AG10803 (cell line): Measurements from ENCODE around the gene TOP3B.

ENCODE experiments used
- DNase-seq: peaks from one replicate; pipeline ENCODE4 v3.0.0; 2010; ENCODE audit warnings: low read depth
- H3K4me3 ChIP-seq: 2 replicates; pipeline ENCODE4 v1.5.1; 2011; ENCODE audit warnings: mild to moderate bottlenecking, low read length, control low read depth
- TF ChIP-seq, protein P1 (sequence below): conservative IDR thresholded peaks from 2 replicates; pipeline ENCODE4 v1.5.1; 2011; ENCODE audit warnings: mild to moderate bottlenecking, low read length, control low read depth, inconsistent platforms

TOP3B gene

DNA sequence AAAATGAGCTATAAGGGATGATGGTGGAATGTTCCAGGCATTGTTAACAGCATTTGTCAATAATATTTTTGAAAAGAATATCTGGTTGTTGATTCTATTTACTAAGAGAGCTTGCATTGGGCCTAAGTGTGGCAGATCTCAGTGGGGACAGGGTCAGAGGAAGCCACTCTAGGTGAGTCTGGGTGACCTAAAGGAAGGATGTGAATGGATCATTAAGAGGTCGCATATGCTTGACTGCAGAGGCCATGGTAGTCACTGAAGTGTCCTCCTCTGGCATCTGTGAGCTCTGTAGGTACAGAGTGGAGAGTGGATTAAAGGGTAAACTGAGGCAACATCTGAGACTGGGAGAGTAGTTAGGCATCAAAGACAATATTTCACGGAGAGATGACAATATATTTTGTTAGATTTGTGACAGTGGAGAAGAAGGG is 37.9 kb upstream of the TOP3B start:
- H3K4me3 ChIP-seq, result no peak overlapping the region
- no peak for DNase-seq
- TF ChIP-seq, protein P1, sequence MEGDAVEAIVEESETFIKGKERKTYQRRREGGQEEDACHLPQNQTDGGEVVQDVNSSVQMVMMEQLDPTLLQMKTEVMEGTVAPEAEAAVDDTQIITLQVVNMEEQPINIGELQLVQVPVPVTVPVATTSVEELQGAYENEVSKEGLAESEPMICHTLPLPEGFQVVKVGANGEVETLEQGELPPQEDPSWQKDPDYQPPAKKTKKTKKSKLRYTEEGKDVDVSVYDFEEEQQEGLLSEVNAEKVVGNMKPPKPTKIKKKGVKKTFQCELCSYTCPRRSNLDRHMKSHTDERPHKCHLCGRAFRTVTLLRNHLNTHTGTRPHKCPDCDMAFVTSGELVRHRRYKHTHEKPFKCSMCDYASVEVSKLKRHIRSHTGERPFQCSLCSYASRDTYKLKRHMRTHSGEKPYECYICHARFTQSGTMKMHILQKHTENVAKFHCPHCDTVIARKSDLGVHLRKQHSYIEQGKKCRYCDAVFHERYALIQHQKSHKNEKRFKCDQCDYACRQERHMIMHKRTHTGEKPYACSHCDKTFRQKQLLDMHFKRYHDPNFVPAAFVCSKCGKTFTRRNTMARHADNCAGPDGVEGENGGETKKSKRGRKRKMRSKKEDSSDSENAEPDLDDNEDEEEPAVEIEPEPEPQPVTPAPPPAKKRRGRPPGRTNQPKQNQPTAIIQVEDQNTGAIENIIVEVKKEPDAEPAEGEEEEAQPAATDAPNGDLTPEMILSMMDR, result no peak

DNA sequence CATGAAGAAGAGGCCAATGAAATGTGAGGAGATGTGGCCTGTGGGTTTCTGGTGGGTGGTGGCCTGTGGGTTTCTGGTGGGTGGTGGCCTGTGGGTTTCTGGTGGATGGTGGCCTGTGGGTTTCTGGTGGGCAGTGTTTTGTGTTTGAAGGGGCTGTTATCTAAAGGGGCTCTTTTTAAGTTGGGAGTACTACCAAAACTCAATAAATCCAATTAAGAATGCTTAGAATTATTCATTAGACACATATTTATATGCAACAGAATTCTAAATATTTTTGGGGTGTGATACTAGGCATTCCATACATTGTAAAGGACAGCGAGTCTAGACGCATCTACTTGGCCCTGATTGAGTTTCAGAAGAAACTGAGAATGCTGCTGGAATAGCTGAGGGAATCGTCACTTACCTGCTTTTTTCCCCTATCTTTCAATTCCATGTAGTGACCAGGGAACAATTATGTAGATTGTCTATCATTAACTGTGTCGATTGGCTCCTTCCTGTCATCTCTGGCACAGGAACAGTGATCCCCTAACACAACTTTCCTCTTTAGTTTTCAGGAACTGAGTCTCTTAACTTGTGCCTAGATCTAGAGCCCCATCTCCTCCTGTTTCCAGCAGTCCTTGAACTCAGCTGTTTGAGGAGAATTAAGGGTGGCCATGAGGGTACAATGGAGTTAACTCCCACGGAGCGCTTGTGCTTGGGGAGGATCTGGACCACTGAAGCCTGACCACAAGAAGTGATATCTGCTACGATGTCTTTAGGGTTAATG is 37.3 kb upstream of the TOP3B start:
- DNase-seq, result no peak
- H3K4me3 ChIP-seq, result no peak overlapping the region
- TF ChIP-seq, protein P1, result no peak

- TF ChIP-seq, protein P1, result no peak
- DNase-seq, result no peak
Observed at GRCh38 chr22:22018825-22019658, 36.5 kb upstream of the TOP3B start.

DNA sequence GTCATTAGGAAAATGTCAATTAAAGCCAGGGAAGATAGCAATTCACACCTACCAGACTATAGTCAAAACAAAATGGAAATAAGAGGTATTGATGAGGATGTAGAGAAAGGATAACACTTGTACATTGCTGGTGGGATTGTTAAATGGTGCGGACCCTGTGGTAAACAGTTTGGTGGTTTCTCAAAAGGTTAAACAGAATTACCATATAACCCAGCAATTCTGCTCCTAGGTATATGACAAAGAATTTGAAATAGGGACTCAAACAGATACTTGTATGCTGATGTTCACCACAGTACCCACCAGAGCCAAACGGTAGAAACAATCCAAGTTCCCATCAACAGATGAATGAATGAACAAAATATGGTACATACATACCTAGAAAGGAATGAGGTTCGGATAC is 33.0 kb upstream of the TOP3B start:
- peak; percentile 1 for DNase-seq
- TF ChIP-seq, protein P1, result no peak
- no peak overlapping the region for H3K4me3 ChIP-seq

More at GRCh38 chr22:22018825-22019658, 36.5 kb upstream of the TOP3B start:
- H3K4me3 ChIP-seq, result no peak overlapping the region

- TF ChIP-seq, protein P1, result no peak
- DNase-seq, result no peak
- no peak overlapping the region for H3K4me3 ChIP-seq
Observed at GRCh38 chr22:22014285-22014659, 31.7 kb upstream of the TOP3B start.

DNA sequence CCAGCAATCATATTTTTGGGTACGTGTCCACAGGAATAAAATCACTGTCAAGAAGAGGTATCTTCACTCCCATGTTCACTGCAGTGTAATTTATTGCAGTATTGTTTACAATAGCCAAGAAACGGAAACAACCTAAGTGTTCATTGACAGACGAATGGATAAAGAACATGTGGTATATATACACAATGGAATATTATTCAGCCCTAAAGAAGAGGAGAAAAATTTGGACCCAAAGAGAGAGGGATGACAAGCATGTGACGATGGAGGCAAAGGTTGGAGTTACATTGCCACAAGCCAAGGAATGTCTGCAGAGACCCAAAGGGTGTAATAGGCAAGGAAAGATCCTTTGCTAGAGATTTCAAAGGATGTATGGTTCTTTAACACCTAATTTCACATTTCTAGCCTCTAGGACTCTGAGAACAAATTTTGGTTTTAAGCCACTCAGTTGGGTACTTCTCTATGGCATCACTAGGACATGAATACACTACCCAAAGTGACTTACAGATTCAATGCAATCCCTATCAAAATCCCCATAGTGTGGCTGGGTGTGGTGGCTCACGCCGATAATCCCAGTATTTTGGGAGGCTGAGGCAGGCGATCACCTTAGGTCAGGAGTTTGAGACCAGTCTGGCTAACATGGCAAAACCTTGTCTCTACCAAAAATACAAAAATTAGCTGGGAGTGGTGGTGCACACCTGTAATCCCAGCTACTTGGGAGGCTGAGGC is 31.1 kb upstream of the TOP3B start:
- H3K4me3 ChIP-seq, result no peak overlapping the region
- TF ChIP-seq, protein P1, result no peak

More for the DNA sequence above, 31.1 kb upstream of the TOP3B start:
- no peak for DNase-seq
